ENCODE data around the gene HIGD1C. TPM values are rescaled to one million over a fixed set of nuclear protein-coding genes. Genes with fewer than 3 reads are reported as not detected.
"Not testable (repeated sequence)": the region's sequence is repeated elsewhere in the genome, so short reads cannot be mapped to it uniquely, and the experiment has no call there.

The HIGD1C gene
- total RNA-seq (not detected), polyA plus RNA-seq (not detected)
- long read RNA-seq, donor 1 = 0 reads
- long read RNA-seq, donor 2 = 0 reads
- long read RNA-seq, donor 3 = 0 reads
- long read RNA-seq, donor 4 = 0 reads
- long read RNA-seq, donor 5 = 0 reads

GRCh38 chr12:50952510-50952909 is at the start of gene HIGD1C:
Gene HIGD1C, plus strand, starts transcription at chr12:50952544. Its CDS starts 1,455 bp downstream, at chr12:50953999.
- WGBS, 2 donors = 94 to 97% methylated on average over 19 of the region's 19 CpGs
- Histone ChIP-seq H3K9ac (ENCODE audit: insufficient read depth in 1 of 2, low read length in 2 of 2) (no peak within 1 kb of the TSS), H3K9me3 (ENCODE audit: control insufficient read depth in 4 of 4, insufficient read depth in 3 of 4, low read length in 3 of 4) (no peaks in the 10 kb centered on the region), H3K4me1 (ENCODE audit: control insufficient read depth in 5 of 5, insufficient read depth in 5 of 5, low read length in 5 of 5) (peaks cover 0 to 7% (median 0%) of the 10 kb centered on the region in 5 donors), H3K27ac (ENCODE audit: low read depth in 1 of 2, low read length in 1 of 2) (no peak within 1 kb of the TSS), H3K27me3 (ENCODE audit: control insufficient read depth in 3 of 3, insufficient read depth in 3 of 3, low read length in 2 of 3) (no peaks in the 10 kb centered on the region), H3K4me3 (no peak within 1 kb of the TSS), H3K36me3 (ENCODE audit: control insufficient read depth in 4 of 4, insufficient read depth in 4 of 4, low read length in 4 of 4) (peaks cover 0 to 2% (median 0%) of the 10 kb centered on the region in 4 donors)
- TF ChIP-seq, protein P1, sequence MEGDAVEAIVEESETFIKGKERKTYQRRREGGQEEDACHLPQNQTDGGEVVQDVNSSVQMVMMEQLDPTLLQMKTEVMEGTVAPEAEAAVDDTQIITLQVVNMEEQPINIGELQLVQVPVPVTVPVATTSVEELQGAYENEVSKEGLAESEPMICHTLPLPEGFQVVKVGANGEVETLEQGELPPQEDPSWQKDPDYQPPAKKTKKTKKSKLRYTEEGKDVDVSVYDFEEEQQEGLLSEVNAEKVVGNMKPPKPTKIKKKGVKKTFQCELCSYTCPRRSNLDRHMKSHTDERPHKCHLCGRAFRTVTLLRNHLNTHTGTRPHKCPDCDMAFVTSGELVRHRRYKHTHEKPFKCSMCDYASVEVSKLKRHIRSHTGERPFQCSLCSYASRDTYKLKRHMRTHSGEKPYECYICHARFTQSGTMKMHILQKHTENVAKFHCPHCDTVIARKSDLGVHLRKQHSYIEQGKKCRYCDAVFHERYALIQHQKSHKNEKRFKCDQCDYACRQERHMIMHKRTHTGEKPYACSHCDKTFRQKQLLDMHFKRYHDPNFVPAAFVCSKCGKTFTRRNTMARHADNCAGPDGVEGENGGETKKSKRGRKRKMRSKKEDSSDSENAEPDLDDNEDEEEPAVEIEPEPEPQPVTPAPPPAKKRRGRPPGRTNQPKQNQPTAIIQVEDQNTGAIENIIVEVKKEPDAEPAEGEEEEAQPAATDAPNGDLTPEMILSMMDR (IDR thresholded peaks at IDR 0.05; ENCODE audit: control extremely low read depth, extremely low read depth) = no peak
- ATAC-seq (ENCODE audit: insufficient read depth, low FRiP score) (no peak), DNase-seq (no peak)

DNA sequence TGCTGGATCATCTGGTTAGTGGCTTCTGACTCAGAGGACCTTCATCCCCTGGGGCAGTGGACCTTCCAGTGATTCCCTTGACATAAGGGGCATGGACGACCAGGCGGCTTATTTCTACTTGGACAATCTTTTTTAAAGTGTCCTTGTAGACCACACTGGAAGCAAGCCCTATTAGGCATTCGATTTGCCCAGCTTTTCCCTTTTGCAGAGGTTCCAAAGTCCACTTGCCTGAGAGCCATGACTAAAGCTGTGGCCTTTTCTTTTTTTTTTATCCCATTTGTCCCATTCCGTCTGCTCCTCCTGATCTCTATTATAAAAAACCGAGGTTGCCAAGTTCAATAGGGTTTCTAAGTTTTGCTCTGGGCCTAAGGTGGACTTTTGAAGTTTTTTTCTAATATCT is 43.9 kb upstream of the HIGD1C start:
- WGBS, 2 donors = 90 to 95% methylated on average over 5 of the region's 5 CpGs
- not testable (repeated sequence) for H3K27ac ChIP-seq (ENCODE audit: low read depth in 1 of 2, low read length in 1 of 2); H3K9ac ChIP-seq (ENCODE audit: insufficient read depth in 1 of 2, low read length in 2 of 2); H3K27me3 ChIP-seq (ENCODE audit: control insufficient read depth in 3 of 3, insufficient read depth in 3 of 3, low read length in 2 of 3); H3K36me3 ChIP-seq (ENCODE audit: control insufficient read depth in 4 of 4, insufficient read depth in 4 of 4, low read length in 4 of 4); H3K4me3 ChIP-seq; H3K4me1 ChIP-seq (ENCODE audit: control insufficient read depth in 5 of 5, insufficient read depth in 5 of 5, low read length in 5 of 5); DNase-seq; ATAC-seq (ENCODE audit: insufficient read depth, low FRiP score)
- H3K9me3 ChIP-seq (ENCODE audit: control insufficient read depth in 4 of 4, insufficient read depth in 3 of 4, low read length in 3 of 4) = peaks cover 0 to 12% (median 4%) of the 10 kb centered on the region in 4 donors

DNA sequence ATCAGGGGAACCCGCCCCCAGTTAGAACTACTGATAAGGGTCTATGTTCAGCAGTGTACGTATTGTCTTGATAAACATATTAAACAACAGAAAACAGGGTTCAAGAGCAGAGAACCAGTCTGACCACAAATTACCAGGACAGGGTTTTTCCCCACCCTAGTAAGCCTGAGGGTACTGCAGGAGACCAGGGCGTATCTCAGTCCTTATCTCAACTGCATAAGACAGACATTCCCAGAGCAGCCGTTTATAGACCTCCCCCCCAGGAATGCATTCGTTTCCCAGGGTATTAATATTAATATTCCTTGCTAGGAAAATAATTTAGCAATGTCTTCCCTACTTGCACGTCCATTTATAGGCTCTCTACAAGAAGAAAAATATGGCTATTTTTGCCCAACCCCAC is 40.0 kb upstream of the HIGD1C start:
- not testable (repeated sequence) for DNase-seq; H3K4me3 ChIP-seq; H3K4me1 ChIP-seq (ENCODE audit: control insufficient read depth in 5 of 5, insufficient read depth in 5 of 5, low read length in 5 of 5); H3K36me3 ChIP-seq (ENCODE audit: control insufficient read depth in 4 of 4, insufficient read depth in 4 of 4, low read length in 4 of 4); H3K9ac ChIP-seq (ENCODE audit: insufficient read depth in 1 of 2, low read length in 2 of 2); H3K27me3 ChIP-seq (ENCODE audit: control insufficient read depth in 3 of 3, insufficient read depth in 3 of 3, low read length in 2 of 3); ATAC-seq (ENCODE audit: insufficient read depth, low FRiP score); H3K27ac ChIP-seq (ENCODE audit: low read depth in 1 of 2, low read length in 1 of 2)
- H3K9me3 ChIP-seq (ENCODE audit: control insufficient read depth in 4 of 4, insufficient read depth in 3 of 4, low read length in 3 of 4) = peaks cover 0 to 26% (median 12%) of the 10 kb centered on the region in 4 donors
- 87 to 90% methylated on average over 6 of the region's 6 CpGs for WGBS, 2 donors

DNA sequence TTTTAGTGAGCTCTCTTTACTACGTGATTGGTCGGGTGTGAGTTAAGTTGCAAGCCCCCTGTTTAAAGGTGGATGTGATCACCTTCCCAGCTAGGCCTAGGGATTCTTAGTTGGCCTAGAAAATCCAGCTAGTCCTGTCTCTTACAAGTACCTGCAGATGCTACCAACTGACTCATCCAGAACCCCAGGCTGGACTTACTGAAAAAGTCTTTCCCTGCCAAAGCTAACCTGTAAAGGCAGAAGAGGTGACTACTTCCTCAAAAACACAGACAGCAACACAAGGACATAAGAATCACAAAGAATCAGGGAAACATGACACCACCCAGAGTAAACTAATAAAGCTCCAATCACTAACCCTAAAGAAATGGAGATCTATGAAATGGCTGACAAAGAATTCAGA is 39.1 kb upstream of the HIGD1C start:
- Histone ChIP-seq H3K27ac (ENCODE audit: low read depth in 1 of 2, low read length in 1 of 2) (no peak overlapping the region), H3K9me3 (ENCODE audit: control insufficient read depth in 4 of 4, insufficient read depth in 3 of 4, low read length in 3 of 4) (peaks cover 0 to 26% (median 12%) of the 10 kb centered on the region in 4 donors), H3K36me3 (ENCODE audit: control insufficient read depth in 4 of 4, insufficient read depth in 4 of 4, low read length in 4 of 4) (no peaks in the 10 kb centered on the region), H3K27me3 (ENCODE audit: control insufficient read depth in 3 of 3, insufficient read depth in 3 of 3, low read length in 2 of 3) (no peaks in the 10 kb centered on the region), H3K4me1 (ENCODE audit: control insufficient read depth in 5 of 5, insufficient read depth in 5 of 5, low read length in 5 of 5) (no peaks in the 10 kb centered on the region), H3K9ac (ENCODE audit: insufficient read depth in 1 of 2, low read length in 2 of 2) (no peak overlapping the region), H3K4me3 (no peak overlapping the region)
- no peak for ATAC-seq (ENCODE audit: insufficient read depth, low FRiP score)
- TF ChIP-seq, protein P1 (IDR thresholded peaks at IDR 0.05; ENCODE audit: control extremely low read depth, extremely low read depth) = no peak
- DNase-seq = no peak
- 94% methylated on average over 2 of the region's 2 CpGs for WGBS, 2 donors
